SU-DHL-6 (cell line): ENCODE measurements around the gene PPIP5K1.

Source experiments
- EZH2phosphoT487 ChIP-seq: fragments of 200-600 bp; sonication (generic), shearing (Covaris generic); conservative IDR thresholded peaks from 2 replicates; pipeline ENCODE4 v1.6.1; 2018; ENCODE audit warnings: mild to moderate bottlenecking, antibody characterized with exemption, low read length, moderate library complexity, mixed read lengths
- TF ChIP-seq, protein P1 (sequence below): fragments of 200-600 bp; sonication (generic); IDR thresholded peaks from one replicate; pipeline ENCODE4 v1.5.1; 2017; ENCODE audit warnings: antibody characterized with exemption, mild to moderate bottlenecking, low read length, moderate library complexity; ENCODE audit not compliant: insufficient read depth, poor library complexity, severe bottlenecking

DNA sequence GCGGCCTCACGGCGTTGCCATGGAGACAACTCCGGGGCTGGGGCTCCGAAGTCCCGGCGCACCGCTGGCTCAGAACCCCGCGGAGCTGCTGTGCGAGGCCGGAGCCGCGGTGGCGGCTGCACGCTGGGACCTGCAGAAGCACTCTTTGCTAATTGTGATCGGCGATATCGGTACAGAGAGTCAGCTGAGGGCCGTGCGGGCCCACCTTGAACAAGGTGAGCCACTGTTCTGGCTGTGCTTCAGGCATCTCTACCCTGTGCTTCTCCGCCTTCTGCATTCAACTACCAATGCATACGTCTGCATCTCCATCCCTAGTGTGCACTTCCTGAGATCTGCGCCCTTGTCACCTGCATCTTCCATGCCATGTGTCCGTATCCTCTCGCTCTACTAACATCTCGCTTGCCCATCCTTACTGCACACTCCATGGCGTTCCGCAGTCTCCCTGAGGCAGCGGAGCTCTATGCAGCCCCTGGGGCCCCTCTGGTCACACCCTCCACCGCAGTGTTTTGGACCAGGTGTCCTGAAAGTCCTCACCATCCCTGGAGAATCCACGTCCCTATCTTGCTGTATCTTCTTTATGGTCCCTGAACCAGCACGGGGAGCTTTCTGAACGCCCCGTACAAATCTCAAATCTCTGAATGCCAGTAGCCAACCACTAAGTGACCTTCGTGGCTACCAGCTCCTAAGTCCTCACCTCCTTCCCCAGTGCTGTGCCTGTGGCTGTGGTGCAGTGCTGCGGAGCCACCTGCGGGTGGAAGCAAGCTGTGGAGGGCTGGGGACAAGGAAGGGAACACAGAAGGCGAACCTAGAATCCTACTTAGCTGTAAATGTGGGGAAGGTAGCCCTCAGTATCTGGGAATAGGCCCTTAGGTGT is 78.8 kb downstream of the PPIP5K1 start:
- TF ChIP-seq, protein P1, sequence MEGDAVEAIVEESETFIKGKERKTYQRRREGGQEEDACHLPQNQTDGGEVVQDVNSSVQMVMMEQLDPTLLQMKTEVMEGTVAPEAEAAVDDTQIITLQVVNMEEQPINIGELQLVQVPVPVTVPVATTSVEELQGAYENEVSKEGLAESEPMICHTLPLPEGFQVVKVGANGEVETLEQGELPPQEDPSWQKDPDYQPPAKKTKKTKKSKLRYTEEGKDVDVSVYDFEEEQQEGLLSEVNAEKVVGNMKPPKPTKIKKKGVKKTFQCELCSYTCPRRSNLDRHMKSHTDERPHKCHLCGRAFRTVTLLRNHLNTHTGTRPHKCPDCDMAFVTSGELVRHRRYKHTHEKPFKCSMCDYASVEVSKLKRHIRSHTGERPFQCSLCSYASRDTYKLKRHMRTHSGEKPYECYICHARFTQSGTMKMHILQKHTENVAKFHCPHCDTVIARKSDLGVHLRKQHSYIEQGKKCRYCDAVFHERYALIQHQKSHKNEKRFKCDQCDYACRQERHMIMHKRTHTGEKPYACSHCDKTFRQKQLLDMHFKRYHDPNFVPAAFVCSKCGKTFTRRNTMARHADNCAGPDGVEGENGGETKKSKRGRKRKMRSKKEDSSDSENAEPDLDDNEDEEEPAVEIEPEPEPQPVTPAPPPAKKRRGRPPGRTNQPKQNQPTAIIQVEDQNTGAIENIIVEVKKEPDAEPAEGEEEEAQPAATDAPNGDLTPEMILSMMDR = no peak
- TF ChIP-seq EZH2phosphoT487 = no peak
